IPS DF 6.9 (cell line): ENCODE data around the gene ATP1A3.

Source experiments
- DNase-seq: peaks from one replicate; pipeline ENCODE4 v3.0.0-alpha.2; 2013; ENCODE audit warnings: low read depth, low spot score
- H3K27ac ChIP-seq: one replicate; pipeline ENCODE4 v1.5.1; 2013; ENCODE audit warnings: low read length, control low read depth
- H3K27me3 ChIP-seq: 2 replicates; pipeline ENCODE4 v1.6.1; 2013; ENCODE audit warnings: mild to moderate bottlenecking, low read length; ENCODE audit not compliant: control insufficient read depth, insufficient read depth
- H3K36me3 ChIP-seq: 2 replicates; pipeline ENCODE4 v1.6.1; 2013; ENCODE audit warnings: low read length; ENCODE audit not compliant: control insufficient read depth, insufficient read depth
- H3K4me1 ChIP-seq: 2 replicates; pipeline ENCODE4 v1.6.1; 2013; ENCODE audit warnings: low read length; ENCODE audit not compliant: control insufficient read depth, insufficient read depth
- H3K4me3 ChIP-seq: 2 replicates; pipeline ENCODE4 v1.5.1; 2013; ENCODE audit warnings: mild to moderate bottlenecking, low read length
- H3K9me3 ChIP-seq: 2 replicates; pipeline ENCODE4 v1.6.1; 2013; ENCODE audit warnings: low read length, inconsistent platforms; ENCODE audit not compliant: control insufficient read depth, insufficient read depth
- WGBS: extraction: QIAGEN DNeasy Blood & Tissue Kit; methylation state at CpG from one replicate; pipeline ENCODE4 v1.1.7; 2013; ENCODE audit warnings: mixed read lengths, missing lambda C conversion rate; ENCODE audit not compliant: insufficient read length, insufficient coverage; 5-methylcytosine and 5-hydroxymethylcytosine counted together

The ATP1A3 gene

DNA sequence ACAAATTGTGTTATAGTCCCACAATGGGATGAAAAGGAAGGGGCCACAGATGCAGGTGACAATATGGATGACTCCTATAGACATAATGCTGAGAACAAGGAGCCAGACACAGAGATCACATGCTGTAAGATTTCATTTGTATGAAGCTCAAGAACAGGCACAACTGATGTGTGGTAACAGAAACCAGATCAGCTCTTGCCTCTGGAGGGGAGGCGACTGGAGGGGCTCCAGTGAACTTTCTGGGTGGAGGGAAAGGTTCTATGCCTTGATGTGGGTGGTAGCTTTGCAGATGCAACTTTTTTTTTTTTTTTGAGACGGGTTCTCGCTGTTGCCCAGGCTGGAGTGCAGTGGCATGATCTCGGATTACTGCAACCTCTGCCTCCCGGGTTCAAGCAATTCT, 28.9 kb downstream of the ATP1A3 start:
- Histone ChIP-seq H3K27ac (no peak overlapping the region), H3K4me3 (no peak overlapping the region), H3K27me3 (no peaks in the 10 kb centered on the region), H3K4me1 (no peaks in the 10 kb centered on the region), H3K9me3 (no peaks in the 10 kb centered on the region), H3K36me3 (peaks cover 4% of the 10 kb centered on the region)
- no CpG with 5 or more reads among the region's 5 CpGs for WGBS
- DNase-seq: no peak

DNA sequence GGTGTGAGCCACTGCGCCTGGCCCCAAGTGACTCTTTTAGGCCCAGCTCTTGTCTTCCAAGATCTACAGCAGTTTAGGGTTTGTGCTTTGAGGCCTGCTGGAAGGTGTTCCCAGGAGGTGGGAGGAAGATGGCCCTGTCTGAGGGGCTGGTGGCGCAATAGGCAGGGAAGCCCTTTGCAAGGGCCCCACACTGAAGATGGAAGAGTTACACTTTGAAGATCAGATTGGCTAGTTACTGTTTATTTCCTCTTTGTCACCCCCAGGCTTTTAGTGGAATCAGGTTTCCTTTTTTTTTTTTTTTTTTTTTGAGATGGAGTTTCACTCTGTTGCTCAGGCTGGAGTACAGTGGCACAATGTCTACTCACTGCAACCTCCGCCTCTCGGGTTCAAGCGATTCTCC, 33.1 kb downstream of the ATP1A3 start:
- Histone ChIP-seq H3K4me3 (no peak overlapping the region), H3K4me1 (peaks cover 5% of the 10 kb centered on the region), H3K27me3 (no peaks in the 10 kb centered on the region), H3K9me3 (no peaks in the 10 kb centered on the region), H3K27ac (no peak overlapping the region), H3K36me3 (peaks cover 4% of the 10 kb centered on the region)
- WGBS: no CpG with 5 or more reads among the region's 5 CpGs
- no peak for DNase-seq

DNA sequence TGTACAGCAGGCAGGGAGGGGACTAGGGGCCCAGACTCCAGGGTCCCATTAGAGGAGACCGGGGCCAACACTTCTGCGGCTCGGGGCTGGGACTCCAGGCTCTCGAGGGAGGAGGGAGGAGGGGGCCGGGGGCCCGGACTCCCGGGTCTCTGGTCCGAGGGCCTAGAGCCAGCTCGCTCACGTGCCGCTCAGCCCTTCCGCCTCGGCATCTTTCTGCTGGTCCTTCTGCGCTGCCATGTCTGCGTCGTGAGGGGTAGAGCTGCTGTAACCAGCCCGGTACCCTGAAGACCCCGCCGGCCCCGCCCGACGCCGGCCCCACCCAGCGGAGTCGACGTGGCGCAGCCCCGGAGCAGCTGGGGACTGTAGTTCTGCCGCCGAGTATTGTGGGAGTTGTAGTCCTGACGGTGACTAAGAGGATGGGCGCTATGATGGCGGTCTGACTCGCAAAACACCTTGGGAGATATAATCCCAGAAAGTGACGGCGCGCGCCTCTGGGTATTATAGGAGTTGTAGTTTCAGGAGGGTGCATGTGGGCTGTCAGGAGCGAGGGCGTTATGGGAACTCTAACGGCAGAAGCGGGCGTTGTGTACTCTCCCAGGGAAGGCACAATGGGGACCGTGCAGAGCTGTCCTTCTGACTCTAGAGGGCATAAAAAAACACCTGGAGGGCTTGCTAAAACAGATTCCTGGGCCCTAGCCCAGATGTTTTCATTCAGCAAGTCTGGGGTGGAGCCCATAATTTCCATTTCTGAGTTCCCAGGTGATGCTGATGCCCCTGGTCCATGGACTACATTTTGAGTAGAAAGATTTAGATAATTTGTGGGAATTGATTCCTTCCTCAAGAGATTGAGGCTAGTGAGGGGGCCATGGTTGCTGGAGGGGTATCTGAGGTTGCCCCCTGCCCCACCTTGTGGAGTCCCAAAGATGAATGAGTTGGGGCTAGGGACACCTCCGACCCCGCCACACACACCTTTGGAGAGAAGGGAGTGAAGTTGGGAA, 34.7 kb downstream of the ATP1A3 start, which contains the start of gene RABAC1:
TSS of gene RABAC1 (minus strand) at position 266 of the 998 bp plus-strand sequence. CDS start at position 237, 29 bp downstream.
- WGBS: no CpG with 5 or more reads among the region's 46 CpGs

DNA sequence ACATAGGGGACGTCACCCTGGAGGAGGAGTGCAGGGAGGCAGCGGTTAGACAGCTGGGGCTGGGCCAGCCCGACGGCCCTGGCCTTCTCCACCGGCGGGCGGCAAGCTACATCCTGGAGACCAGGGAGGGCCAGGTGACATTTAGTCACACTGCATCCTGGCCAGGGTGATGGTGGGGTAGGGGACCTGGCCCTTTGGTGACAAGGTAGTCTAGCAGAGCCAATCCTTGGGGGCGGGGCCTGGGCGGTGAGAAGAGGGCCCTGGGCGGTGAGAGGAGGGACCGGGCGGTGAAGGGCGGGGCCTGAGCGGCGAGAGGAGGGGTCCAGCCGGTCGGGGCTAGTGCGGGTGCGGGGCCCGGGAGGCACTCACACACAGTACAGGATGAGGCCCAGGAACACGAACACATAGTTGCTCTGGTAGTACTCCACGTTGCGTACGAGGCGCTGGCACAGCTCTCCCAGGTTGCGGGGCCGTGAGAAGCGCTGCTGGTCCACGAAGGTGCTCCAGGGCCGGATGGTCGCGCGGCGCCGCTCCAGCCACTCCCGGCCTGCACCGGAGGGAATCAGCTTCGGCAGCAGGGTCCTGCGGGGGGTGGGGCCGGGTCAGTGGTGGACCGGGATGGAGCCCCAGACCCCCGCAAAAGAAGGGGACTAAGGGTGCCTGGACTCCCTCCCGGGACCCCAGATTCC, 35.5 kb downstream of the ATP1A3 start:
- peak; percentile 47 for DNase-seq

More for the DNA sequence above, 34.7 kb downstream of the ATP1A3 start, which contains the start of gene RABAC1:
- Histone ChIP-seq H3K4me3 (peak within 1 kb of the TSS; percentile 78), H3K4me1 (peaks cover 5% of the 10 kb centered on the region), H3K27me3 (no peaks in the 10 kb centered on the region), H3K36me3 (peaks cover 4% of the 10 kb centered on the region), H3K27ac (no peak within 1 kb of the TSS), H3K9me3 (no peaks in the 10 kb centered on the region)
- DNase-seq: peak; percentile 93

DNA sequence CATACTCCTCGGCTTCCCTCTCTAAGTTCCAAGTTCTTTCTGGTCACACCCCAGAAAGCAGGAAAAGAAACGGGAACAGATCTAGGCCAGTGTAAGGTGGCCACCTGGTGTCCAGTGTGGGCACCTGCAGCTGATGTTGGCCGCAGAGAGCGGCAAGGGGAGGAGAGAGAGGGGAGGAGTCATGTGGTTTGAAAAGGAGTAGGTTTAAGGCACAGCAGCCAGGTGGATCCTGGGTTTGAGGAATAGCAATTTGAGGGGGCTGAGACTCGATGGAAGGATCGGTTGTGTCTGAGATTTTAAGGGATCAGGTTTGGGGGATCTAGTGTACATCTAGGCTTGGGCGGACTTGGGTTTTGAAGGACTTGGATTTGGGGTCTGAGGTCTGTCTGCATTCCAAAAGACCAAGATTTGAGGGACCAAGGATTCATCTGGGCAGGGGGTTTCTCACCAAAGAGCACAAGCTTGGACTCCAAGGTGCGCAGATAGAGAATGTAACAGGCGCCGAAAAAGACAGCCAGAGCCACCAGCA, 36.1 kb downstream of the ATP1A3 start:
- Histone ChIP-seq H3K9me3 (no peaks in the 10 kb centered on the region), H3K4me1 (peaks cover 5% of the 10 kb centered on the region), H3K36me3 (peaks cover 4% of the 10 kb centered on the region), H3K4me3 (peak overlapping the region; percentile 78; the same call in 1 of the 2 replicates), H3K27me3 (no peaks in the 10 kb centered on the region), H3K27ac (no peak overlapping the region)
- DNase-seq: peak; percentile 86
- WGBS: no CpG with 5 or more reads among the region's 10 CpGs

More for the DNA sequence above, 35.5 kb downstream of the ATP1A3 start:
- Histone ChIP-seq H3K9me3 (no peaks in the 10 kb centered on the region), H3K4me1 (peaks cover 5% of the 10 kb centered on the region), H3K27me3 (no peaks in the 10 kb centered on the region), H3K27ac (no peak overlapping the region), H3K36me3 (peaks cover 4% of the 10 kb centered on the region), H3K4me3 (peak overlapping the region; percentile 78)
- WGBS: no CpG with 5 or more reads among the region's 43 CpGs

DNA sequence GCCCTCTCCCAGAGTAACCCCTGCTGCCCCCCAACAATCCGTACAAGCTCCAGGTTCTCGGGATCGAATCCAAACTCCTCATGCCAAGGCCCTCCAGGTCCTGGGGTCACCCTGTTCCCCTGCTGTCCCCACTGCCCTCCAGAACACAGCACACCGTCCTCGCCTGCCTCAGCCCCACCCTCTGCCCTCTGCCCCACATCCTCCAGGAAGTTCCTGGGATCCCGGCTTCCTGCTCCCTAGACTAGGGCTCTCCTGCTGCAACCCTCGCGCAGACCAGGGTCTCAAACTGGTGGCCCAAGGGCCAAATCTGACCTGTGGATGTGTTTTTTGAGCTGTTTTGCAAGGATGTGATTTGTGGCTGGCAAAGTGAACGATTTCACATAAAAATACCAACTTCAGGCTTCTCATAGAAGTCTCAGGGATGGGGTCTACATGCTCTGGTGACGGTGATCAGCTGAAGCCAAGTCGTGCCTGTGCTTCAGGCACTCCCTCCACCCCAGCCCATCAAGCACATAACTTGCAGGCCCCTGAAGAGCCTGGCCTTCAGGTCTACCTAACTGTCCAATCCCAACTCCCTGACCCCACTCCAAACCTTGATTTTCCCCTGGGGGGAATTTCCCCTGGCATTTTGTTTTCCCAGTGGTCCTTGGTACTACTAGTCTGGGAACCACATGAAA, 36.7 kb downstream of the ATP1A3 start:
- Histone ChIP-seq H3K4me3 (no peak overlapping the region), H3K9me3 (no peaks in the 10 kb centered on the region), H3K4me1 (peaks cover 5% of the 10 kb centered on the region), H3K27me3 (no peaks in the 10 kb centered on the region), H3K27ac (no peak overlapping the region), H3K36me3 (peaks cover 4% of the 10 kb centered on the region)
- DNase-seq: no peak
- no CpG with 5 or more reads among the region's 11 CpGs for WGBS

DNA sequence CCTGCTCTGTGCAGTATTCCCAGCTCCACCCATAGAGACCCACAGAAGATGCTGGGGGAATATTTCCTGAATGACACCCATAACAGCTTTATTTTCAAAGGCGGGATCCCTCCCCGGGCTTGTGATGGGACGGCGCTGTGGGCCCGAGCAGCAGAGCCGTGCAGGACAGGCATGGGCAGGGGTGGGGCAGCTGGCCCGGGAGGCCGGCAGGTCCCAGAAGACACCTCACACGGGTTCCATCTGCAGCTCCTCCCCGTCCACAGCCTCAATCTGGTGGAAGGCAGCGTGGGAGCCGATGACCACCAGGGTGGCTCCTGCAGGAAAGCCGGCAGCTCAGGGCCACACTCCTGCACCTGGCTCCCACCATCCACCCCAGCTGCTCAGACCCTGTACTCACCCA, 37.4 kb downstream of the ATP1A3 start:
- H3K27me3 ChIP-seq: no peaks in the 10 kb centered on the region
- H3K4me1 ChIP-seq: peaks cover 5% of the 10 kb centered on the region
- no peaks in the 10 kb centered on the region for H3K9me3 ChIP-seq
- H3K27ac ChIP-seq: no peak overlapping the region
- no CpG with 5 or more reads among the region's 13 CpGs for WGBS
- no peak for DNase-seq
- no peak overlapping the region for H3K4me3 ChIP-seq
- peaks cover 4% of the 10 kb centered on the region for H3K36me3 ChIP-seq

DNA sequence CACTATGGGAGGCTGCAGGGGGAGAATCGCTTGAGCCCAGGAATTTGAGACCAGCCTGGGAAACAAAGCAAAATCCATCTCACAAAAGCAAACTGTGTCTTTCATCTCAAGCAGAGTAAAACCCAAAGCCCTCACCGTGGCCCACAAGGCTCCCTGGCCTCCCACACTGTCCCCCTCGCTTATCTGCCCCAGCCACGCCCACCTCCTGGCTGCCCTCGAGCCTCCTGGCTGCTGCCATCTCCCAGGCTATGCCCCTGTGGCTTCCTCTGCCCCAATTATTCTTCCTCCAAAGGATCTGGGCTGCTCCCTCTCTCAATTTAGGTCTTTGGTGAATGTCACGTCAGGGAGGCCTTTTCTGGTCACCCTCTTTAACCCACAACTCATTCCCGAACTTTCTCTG, 38.5 kb downstream of the ATP1A3 start:
- Histone ChIP-seq H3K36me3 (peaks cover 4% of the 10 kb centered on the region), H3K4me3 (no peak overlapping the region), H3K4me1 (peaks cover 5% of the 10 kb centered on the region), H3K27me3 (no peaks in the 10 kb centered on the region), H3K27ac (no peak overlapping the region), H3K9me3 (no peaks in the 10 kb centered on the region)
- no peak for DNase-seq
- no CpG with 5 or more reads among the region's 7 CpGs for WGBS

DNA sequence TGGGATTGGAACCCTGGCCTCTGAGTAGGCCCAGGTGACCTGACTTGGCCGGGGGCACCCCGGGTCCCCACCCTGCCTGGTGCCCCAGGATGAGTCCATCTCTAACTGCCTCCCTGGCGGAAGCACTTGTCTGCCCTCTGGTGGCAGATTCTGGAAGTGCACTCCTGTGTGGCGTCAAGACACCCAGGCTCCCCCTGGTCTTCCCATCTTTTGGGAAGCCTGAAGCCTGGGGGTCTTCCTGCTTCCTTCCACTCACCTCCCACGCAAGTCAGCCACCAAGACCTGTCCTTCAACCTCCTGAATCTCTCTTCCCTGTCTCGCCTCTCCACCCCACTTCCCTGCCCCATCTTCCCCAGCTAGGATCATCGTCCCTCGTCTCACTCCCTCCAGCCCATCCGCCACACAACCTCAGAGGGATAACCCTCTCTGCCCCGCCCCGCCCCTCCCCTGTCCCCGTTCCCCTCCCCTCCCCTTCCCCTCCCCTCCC, 42.3 kb downstream of the ATP1A3 start:
- Histone ChIP-seq H3K27ac (no peak overlapping the region), H3K4me3 (peak overlapping the region; percentile 27; the same call in 1 of the 2 replicates), H3K9me3 (no peaks in the 10 kb centered on the region), H3K4me1 (no peaks in the 10 kb centered on the region), H3K27me3 (no peaks in the 10 kb centered on the region; the same call in 1 of the 2 replicates), H3K36me3 (peaks cover 2% of the 10 kb centered on the region)
- no CpG with 5 or more reads among the region's 12 CpGs for WGBS
- peak; percentile 82 for DNase-seq
